GM19025 (cell line): ENCODE results near the gene MAP4K2.

Experiments
- ATAC-seq: cut with Tn5 transposase; IDR thresholded peaks from one replicate; pipeline ENCODE4 v1.9.1; 2021; ENCODE audit warnings: mild to moderate bottlenecking, low read depth, moderate library complexity; ENCODE audit not compliant: unreplicated experiment

MAP4K2 gene

GRCh38 chr11:64772303-64773018, 30.6 kb downstream of the MAP4K2 start:
- no peak for ATAC-seq

- ATAC-seq, result no peak
These were observed 31.2 kb downstream of the MAP4K2 start for GRCh38 chr11:64771861-64772260.

GRCh38 chr11:64770120-64770519, 32.9 kb downstream of the MAP4K2 start:
- ATAC-seq, result no peak

DNA sequence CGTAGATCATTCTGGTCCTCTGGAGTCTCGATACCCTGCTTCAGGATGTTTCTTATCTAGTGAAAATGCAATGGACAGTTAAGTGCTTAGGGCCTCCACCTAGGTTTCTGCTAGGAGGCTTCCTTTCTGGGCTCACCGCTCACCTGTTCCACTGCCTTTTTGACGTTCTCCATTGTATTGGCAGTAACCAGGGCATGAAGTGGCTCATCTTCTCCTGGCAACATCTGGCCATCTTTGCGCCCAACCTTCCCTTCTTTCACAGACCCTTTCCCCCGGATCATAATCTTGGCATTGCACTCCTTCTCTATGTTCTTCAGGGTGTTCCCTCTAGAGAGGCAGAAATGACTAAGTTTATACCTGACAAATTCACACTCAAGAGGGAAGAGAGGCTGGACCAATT, 33.7 kb downstream of the MAP4K2 start:
- no peak for ATAC-seq

DNA sequence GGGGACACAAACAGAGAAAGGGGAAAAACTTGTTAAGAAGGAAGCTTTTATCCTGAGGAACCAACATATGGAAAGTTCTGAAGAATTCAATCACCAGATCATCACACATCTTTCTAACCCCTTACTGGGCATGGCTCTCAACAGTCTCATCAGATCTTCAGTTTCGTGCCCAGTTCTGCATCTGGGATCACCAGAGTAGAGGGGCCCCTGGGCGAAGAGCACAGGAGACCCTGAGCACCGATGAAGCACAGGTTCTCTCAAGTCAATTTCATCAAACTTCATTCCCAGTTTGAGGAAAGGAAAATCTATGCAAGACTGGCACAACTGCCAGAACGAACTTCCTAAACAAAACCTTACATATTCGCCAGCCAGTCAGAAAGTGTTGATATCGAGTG, 34.7 kb downstream of the MAP4K2 start:
- no peak for ATAC-seq

DNA sequence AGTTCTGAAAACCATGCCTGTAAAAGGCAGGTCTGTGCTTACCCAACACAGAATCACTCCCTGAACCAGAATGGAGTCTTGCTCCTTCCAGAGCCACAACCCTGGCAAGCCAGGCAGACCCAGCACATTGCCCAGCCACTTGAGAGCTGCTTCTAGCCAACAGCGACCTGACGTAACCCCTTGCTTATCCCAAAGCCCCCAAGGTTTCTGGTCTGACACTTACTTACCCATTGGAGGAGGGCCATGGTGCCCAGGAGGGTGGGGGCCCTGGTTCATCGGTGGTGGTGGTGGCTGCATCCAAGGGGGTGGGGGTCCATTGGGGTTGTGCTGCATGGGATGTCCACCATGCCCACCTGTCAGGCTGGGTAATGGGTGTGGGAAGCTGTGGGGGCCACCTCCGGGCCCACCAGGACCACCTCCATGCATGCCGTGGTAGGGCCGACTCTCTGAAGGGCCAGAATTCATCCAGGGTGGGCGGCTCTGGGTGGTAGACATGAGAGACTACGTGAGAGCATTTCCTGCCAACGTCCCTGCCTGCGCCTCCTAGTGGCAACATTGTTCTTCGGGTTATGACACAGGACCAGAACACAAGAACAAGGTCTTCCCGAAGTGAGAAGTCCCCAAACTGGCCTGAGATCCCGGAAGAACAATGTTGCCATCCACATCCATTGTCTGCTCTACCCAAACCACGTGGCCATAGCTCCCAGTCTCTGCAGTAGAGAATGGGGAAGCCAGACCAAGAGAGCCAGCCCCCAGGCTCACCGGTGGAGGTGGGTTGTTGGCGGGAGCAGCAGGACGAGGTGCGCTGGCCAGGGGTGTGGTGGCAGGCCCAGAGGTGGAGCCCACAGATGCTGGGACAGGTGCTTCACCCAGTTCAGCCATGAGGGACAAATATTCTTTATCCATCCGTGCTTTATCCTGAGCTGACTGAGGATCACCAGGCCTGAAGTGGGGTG, 35.4 kb downstream of the MAP4K2 start:
- no peak for ATAC-seq

- ATAC-seq, result no peak
These were observed 36.1 kb downstream of the MAP4K2 start for GRCh38 chr11:64766881-64767280.

DNA sequence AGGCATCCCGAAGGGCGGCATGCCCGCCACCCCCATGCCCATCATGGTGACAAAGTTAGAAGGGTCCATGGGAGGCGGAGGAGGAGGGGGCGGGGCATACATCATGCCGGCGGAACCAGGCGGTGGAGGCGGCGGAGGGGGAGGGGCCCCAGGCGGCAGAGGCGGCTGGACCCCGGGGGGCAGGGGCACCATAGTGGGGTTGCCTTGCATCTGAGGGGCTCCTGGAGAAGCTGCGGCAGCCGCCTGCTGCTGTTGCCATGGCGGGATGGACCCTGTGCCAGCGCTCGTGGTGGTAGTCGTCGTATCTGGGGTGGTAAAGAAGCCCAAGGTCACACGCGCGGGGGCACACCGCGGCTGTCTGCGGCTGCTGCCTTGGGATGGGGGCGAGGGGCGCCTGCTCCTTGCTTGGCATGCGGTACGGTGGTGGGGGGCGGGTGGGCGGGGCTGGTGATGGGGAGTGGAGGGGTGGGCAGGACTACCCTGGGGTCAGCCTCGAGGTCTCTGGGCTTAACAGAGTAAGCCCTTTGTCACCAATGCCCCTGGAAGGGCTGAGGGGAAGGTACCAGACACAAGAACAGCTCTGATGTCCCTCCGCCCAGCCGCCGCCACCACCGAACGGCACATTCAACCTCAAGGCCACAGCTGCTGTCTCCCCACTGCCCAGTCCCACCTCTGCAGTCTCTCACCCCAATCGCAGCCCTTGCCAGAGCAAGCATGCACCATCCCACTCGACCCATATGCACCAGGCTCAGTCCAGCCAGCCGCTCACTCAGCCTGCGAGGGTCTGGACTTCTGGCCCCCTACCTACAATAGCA, 37.0 kb downstream of the MAP4K2 start:
- ATAC-seq, result no peak

- no peak for ATAC-seq
These were observed 37.6 kb downstream of the MAP4K2 start for GRCh38 chr11:64765291-64765850.

DNA sequence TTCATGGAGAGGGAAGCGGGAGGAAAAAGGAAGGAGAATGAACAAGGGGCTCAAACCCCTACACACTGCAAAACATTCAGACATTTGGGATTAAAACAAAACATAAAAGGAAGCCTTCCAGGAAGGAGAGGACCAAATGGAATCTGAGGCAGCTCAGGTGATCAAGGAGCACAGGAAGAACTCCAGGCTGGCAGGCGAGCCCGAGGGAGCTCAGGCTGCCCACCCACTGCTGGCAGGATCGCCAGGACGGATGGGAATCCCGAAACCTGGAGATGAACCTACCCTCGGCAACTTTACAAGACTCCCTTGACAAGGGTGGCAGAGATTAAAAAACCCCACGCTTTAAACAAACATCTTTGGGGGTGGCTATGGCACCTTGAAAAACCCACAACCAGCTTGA, 38.3 kb downstream of the MAP4K2 start:
- no peak for ATAC-seq

GRCh38 chr11:64764040-64764611, 38.9 kb downstream of the MAP4K2 start:
- ATAC-seq, result no peak

- no peak for ATAC-seq
These were observed 39.4 kb downstream of the MAP4K2 start for GRCh38 chr11:64763526-64764039.

DNA sequence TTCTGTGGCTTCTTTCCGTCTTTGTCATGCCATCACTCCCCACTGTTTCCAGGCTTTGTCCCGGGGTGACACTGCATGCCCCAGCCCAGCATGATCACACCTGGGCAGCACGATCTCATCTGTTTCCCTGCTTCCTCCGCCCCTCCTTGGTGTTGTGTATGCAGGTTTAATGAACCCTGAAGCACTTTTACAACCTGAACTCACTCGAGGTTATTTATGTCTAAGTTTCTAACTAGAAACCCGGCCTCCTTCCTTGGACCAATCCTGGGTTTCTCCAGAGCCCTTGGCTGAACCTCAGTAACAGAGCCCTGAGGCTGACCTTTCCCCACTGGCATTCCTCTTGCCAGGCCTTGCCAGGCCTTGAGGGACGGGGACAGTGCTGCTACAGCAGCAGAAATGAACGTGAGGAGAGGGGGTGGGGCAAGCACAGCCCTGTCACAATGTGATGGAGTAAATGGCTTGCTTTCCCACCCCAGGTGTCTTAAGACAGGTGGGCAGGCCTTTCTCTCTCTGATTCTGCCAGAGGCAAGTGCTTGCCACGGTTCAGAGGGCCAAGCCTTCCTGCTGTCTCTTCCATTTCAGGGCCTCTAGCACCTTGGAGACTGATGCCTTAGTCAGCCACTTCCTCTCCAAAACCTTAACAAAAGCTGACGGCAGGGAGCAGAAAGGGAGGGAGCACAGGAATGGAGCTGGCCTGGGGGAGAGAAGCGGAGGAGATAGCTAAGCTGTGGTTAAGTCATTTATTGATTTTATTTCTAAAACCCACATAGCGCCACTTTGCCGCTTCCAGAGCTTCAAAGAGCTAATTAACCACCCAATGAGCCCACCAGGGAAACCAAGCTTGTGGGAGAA, 40.1 kb downstream of the MAP4K2 start:
- ATAC-seq, result no peak

DNA sequence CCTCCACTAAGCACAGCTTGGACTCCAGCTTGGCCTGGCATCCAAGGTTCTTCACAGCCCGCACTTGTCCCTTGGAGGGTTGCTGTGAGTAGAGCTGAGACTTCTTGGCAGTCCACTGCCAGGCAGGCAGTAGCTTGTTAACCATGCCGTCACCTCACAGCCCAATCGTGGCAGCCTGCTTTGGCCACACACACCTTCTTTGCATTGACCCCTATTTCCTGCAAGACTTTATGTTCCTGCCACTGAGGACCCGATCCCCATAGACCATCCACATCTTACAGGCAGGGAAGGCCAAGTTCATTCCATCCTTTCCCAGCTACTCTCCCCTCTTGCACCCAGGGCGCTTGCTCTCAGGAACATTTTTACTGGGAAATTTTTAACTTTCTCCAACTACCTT, 40.7 kb downstream of the MAP4K2 start:
- no peak for ATAC-seq

- ATAC-seq, result no peak
These were observed 42.1 kb downstream of the MAP4K2 start for GRCh38 chr11:64760759-64761420.

- no peak for ATAC-seq
These were observed 43.0 kb downstream of the MAP4K2 start, which contains the start of gene PYGM for GRCh38 chr11:64759722-64760719. Gene PYGM, minus strand, starts transcription at chr11:64759974. Its CDS starts 76 bp downstream, at chr11:64759898.

- no peak for ATAC-seq
These were observed 43.8 kb downstream of the MAP4K2 start for GRCh38 chr11:64759131-64759721.
